ENCODE data around the gene PCBP3. TPM values are rescaled to one million over a fixed set of nuclear protein-coding genes. Genes with fewer than 3 reads are reported as not detected.

The PCBP3 gene
- total RNA-seq, 6 experiments from 2014 or later, result 0.37 to 1.5 (median 0.69) TPM

DNA sequence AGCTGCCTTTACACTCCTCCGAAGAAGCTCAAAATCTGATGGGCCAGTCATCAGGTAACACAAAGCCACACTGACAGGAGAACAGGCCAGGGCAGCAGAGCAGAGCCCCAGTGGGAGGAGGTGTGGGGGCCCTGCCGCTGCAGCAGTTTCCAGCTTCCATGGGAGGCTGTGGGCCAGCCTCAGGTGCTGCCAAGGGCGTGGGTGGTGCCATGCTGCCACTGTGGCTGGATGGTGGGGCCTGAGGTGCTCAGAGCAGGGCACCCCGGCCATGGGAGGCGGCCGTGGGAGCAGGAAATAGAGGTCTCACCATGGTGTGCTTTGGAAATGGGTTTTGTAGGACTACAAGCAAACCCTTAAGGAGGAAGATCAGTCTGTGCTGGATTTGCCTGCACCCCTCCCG is 287.3 kb downstream of the PCBP3 start:
- no peaks in the 10 kb centered on the region for H3K4me1 ChIP-seq
- no peak overlapping the region for H3K4me3 ChIP-seq
- H3K36me3 ChIP-seq, result no peaks in the 10 kb centered on the region
- H3K27ac ChIP-seq, result no peak overlapping the region
- WGBS (ENCODE audit: insufficient coverage, low coverage, low lambda C conversion rate, missing lambda C conversion rate), result 45% methylated on average over 2 of the region's 7 CpGs
- H3K27me3 ChIP-seq, result no peaks in the 10 kb centered on the region
- TF ChIP-seq POLR2A (IDR thresholded peaks at IDR 0.05), result no peak
- TF ChIP-seq, protein P1, sequence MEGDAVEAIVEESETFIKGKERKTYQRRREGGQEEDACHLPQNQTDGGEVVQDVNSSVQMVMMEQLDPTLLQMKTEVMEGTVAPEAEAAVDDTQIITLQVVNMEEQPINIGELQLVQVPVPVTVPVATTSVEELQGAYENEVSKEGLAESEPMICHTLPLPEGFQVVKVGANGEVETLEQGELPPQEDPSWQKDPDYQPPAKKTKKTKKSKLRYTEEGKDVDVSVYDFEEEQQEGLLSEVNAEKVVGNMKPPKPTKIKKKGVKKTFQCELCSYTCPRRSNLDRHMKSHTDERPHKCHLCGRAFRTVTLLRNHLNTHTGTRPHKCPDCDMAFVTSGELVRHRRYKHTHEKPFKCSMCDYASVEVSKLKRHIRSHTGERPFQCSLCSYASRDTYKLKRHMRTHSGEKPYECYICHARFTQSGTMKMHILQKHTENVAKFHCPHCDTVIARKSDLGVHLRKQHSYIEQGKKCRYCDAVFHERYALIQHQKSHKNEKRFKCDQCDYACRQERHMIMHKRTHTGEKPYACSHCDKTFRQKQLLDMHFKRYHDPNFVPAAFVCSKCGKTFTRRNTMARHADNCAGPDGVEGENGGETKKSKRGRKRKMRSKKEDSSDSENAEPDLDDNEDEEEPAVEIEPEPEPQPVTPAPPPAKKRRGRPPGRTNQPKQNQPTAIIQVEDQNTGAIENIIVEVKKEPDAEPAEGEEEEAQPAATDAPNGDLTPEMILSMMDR (IDR thresholded peaks at IDR 0.05), result no peak
- ATAC-seq (no peak), DNase-seq (no peak)
- no peaks in the 10 kb centered on the region for H3K9me3 ChIP-seq
- intact Hi-C loops (cut with DNase I), result no loop called here

DNA sequence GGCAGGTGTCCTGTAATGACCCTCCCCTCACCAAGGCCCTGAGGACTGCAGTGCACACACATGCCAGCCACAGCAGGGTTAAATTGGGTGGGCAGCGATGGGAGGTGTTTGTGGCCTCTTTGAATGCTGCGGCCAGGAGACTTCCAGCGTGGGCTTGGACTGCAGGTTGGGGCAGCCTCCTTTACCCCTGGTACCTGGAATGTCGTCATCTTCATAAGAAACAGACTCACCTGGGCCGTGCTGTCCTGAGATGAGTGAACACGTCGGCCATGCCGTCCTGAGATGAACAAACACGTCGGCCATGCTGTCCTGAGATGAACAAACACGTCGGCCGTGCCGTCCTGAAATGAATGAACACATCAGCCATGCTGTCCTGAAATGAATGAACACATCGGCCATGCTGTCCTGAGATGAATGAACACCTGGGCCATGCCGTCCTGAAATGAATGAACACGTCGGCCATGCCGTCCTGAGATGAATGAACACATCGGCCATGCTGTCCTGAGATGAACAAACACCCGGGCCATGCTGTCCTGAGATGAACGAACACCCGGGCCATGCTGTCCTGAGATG is 288.0 kb downstream of the PCBP3 start:
- H3K4me1 ChIP-seq, result no peaks in the 10 kb centered on the region
- ATAC-seq (no peak), DNase-seq (no peak)
- TF ChIP-seq, protein P1 (IDR thresholded peaks at IDR 0.05), result no peak
- TF ChIP-seq POLR2A (IDR thresholded peaks at IDR 0.05), result no peak
- H3K4me3 ChIP-seq, result no peak overlapping the region
- no peaks in the 10 kb centered on the region for H3K36me3 ChIP-seq
- no peaks in the 10 kb centered on the region for H3K9me3 ChIP-seq
- 40% methylated on average over 2 of the region's 23 CpGs for WGBS (ENCODE audit: insufficient coverage, low coverage, low lambda C conversion rate, missing lambda C conversion rate)
- H3K27me3 ChIP-seq, result no peaks in the 10 kb centered on the region
- intact Hi-C loops (cut with DNase I), result no loop called here
- no peak overlapping the region for H3K27ac ChIP-seq

DNA sequence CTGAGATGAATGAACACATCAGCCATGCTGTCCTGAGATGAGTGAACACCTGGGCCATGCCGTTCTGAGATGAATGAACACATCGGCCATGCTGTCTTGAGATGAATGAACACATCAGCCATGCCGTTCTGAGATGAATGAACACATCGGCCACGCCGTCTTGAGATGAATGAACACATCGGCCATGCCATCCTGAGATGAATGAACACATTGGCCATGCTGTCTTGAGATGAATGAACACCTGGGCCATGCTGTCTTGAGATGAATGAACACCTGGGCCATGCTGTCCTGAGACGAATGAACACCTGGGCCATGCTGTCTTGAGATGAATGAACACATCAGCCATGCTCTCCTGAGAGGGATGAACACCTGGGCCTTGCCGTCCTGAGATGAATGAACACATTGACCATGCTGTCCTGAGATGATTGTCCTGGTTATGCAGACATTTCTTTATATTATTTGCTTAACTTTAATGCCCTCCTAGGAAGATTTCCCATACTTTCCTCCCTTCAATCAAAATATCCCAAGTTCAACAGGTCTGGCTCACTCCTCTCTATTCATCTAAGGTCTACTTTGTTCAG is 289.5 kb downstream of the PCBP3 start:
- no peak overlapping the region for H3K4me3 ChIP-seq
- 29% methylated on average over 4 of the region's 9 CpGs for WGBS (ENCODE audit: insufficient coverage, low coverage, low lambda C conversion rate, missing lambda C conversion rate)
- intact Hi-C loops (cut with DNase I), result no loop called here
- H3K27ac ChIP-seq, result no peak overlapping the region
- ATAC-seq, result no peak
- H3K9me3 ChIP-seq, result no peaks in the 10 kb centered on the region
- TF ChIP-seq POLR2A (IDR thresholded peaks at IDR 0.05), result no peak
- TF ChIP-seq, protein P1 (IDR thresholded peaks at IDR 0.05), result no peak
- H3K4me1 ChIP-seq, result no peaks in the 10 kb centered on the region
- H3K36me3 ChIP-seq, result no peaks in the 10 kb centered on the region
- no peaks in the 10 kb centered on the region for H3K27me3 ChIP-seq
- DNase-seq, result no peak

DNA sequence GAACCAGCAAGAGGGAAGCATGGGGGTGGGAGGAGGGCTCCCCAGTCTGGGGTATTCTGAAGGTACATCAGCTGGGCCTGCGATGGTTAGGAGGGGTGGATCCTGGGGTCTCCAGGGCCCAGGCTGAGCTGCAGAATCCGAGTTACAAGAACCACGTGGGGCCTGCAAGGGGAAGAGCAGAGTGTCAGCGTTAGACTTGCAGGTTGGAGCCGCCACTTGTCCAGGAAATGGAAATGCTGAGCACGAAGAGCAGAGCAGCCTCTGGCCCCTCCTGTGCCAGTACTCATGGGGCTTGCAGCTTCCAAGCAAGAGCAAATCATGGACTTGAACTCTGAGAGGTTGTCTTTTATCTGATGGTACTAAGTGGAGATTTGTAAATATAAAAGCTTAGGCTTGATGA is 290.6 kb downstream of the PCBP3 start:
- H3K9me3 ChIP-seq, result no peaks in the 10 kb centered on the region
- H3K36me3 ChIP-seq, result no peaks in the 10 kb centered on the region
- H3K27ac ChIP-seq, result no peak overlapping the region
- DNase-seq (no peak), ATAC-seq (no peak)
- H3K4me1 ChIP-seq, result no peaks in the 10 kb centered on the region
- no peak overlapping the region for H3K4me3 ChIP-seq
- intact Hi-C loops (cut with DNase I), result no loop called here
- 75% methylated on average over 6 of the region's 6 CpGs for WGBS (ENCODE audit: insufficient coverage, low coverage, low lambda C conversion rate, missing lambda C conversion rate)
- H3K27me3 ChIP-seq, result no peaks in the 10 kb centered on the region
- TF ChIP-seq, protein P1 (IDR thresholded peaks at IDR 0.05), result no peak
- TF ChIP-seq POLR2A (IDR thresholded peaks at IDR 0.05), result no peak

Measured in right lobe of liver (tissue), 6 donors.